ENCODE results near the gene CD22. TPM values are rescaled to one million over a fixed set of nuclear protein-coding genes. Genes with fewer than 3 reads are reported as not detected.
"Not testable (repeated sequence)": the region's sequence is repeated elsewhere in the genome, so short reads cannot be mapped to it uniquely, and the experiment has no call there.

The CD22 gene
- total RNA-seq, 1 experiment from 2014 or later = 0.24 TPM

DNA sequence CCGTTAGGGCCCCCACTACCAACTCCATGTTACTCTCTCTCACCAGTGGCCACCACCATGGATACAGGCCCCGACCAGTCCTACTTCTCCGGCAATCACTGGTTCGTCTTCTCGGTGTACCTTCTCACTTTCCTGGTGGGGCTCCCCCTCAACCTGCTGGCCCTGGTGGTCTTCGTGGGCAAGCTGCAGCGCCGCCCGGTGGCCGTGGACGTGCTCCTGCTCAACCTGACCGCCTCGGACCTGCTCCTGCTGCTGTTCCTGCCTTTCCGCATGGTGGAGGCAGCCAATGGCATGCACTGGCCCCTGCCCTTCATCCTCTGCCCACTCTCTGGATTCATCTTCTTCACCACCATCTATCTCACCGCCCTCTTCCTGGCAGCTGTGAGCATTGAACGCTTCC is 29.8 kb downstream of the CD22 start:
- not testable (repeated sequence) for DNase-seq (ENCODE audit: low read depth)

DNA sequence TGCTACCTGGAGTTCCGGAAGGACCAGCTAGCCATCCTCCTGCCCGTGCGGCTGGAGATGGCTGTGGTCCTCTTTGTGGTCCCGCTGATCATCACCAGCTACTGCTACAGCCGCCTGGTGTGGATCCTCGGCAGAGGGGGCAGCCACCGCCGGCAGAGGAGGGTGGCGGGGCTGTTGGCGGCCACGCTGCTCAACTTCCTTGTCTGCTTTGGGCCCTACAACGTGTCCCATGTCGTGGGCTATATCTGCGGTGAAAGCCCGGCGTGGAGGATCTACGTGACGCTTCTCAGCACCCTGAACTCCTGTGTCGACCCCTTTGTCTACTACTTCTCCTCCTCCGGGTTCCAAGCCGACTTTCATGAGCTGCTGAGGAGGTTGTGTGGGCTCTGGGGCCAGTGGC is 30.4 kb downstream of the CD22 start:
- not testable (repeated sequence) for DNase-seq (ENCODE audit: low read depth)

DNA sequence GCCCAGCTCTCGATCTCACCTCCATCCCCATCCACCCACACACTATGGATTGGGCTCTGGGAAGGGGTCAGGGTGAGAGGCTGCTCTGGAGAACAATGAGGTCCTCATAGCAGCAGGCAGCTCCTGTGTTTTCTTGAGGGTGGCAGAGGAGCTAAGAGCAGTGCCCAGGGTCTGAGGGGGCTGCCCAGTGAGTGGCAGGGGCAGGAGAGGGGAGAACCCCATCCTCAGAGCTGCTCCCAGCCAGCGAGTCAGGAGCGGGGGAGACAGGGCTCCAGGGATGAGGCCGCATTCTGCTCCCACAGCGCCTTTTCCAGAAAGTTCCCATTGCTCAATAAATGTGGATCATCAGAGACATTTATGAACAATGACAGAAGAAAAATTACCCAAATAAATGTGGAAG is 31.1 kb downstream of the CD22 start:
- not testable (repeated sequence) for DNase-seq (ENCODE audit: low read depth)

DNA sequence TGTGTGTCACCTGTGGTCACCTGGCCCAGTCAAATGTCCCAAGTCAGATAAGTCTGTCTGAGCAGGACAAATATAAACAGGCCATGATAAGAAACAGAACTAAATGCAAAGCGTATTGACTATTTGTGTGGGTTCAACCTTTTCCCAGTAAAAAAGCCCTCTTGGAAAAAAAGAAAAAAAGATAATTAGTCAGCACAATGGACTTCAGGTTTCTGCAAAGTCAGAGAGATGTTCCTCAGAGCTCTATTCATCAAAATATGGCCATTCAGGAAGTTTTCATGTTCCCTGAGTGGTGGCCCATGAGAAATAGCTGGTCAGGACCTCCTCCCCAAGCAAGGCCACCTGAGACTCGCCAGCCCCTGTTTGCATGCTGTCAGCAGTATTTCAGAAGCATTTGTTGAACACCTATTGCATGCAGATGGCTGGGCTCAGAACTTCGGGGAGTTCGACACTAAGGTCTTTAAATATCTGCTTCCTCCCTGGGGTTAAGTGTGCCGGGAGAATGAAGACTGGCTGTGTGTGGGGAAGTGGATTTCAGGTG is 32.0 kb downstream of the CD22 start:
- DNase-seq (ENCODE audit: low read depth) = no peak

DNA sequence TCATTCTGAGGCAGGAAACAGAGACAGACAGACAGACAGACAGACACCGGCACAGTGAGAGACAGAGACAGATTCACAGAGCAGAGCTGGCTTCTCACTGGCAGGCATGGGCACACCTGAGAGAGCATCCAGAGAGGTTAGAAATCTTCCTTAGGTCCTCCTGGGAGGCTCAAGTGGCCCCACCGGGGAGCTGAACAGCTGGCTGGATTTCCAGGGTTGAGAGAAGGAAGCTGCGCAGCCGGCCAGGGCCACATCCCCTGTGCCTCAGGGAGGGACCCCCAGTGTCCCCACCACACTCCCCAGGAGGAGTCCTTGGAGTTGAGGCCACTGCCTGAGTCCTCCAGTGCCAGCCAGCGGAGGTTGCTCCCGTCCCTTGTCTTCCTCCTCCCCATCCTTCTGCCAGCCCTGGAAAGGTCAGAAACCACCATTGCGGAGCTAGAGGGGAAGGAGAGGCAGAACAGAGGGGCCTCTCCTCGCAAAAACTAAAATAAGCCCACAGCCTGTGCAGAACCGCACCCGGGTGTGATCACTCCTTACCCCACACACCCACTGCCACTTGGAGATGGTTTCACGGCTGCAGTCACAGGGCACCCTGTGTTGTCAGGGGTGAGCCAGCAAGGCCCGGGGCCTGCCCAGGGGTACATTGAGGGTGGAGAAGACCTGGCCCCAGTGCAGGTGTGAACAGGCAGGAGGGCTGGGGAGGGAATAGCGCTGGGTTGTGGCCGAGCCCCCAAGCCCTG is 33.4 kb downstream of the CD22 start:
- no peak for DNase-seq (ENCODE audit: low read depth)

DNA sequence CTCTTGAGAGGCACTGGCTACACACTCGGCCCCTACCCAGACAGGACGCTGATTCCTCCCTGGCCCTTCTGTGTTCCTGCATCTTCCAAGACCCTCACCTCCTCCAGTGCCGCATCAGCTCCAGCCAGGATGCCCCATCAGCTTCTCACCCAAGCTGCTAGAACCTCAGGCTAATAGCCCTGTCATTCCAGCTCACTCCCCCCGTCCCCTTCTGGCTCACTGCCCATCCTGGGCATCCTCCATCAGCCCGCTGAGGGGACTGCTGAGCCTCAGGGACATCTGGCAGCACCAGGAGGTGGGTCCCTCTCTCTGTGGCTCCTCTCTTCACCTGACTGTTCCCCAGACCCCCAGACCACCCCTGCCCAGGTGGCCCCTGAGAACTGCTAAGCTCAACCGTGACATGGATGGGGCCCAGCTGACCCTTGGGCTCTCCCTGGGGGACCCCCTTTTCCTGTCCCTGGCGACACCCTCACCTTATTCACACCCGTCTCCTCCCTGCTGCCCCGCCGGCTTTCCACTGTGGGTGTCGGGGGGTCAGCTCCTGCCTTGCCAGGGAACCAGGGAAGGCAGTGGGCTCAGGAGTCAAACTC is 34.1 kb downstream of the CD22 start:
- DNase-seq (ENCODE audit: low read depth) = no peak

DNA sequence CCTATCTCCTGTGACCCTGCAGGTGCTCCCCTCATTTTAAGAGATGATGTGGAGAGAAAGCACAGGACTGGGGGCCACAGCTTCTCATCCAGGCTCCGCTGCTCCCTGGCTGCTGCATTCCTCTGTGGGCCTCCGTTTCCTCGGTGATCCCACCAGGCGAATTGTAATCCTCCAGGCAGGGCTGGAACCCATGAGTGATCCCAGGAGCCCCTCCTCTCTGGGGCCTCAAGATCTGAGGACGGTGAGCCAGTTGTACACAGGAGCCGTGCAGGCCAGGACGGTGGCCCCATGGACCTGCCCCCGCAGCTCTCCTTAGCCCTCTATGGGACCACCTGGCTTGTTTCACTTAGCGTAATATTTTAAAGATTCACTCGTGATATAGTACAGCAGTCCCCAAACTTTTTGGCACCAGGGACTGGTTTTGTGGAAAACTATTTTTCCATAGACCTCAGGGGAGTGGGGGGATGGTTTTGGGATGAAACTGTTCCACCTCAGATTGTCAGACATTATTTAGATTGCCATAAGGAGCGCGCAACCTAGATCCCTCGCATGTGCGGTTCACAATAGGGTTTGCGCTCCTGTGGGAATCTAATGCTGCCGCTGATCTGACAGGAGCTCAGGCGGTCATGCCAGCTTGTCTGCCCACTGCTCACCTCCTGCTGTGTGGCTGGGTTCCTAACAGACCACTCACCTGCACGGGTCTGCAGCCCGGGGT is 34.9 kb downstream of the CD22 start:
- no peak for DNase-seq (ENCODE audit: low read depth)

DNA sequence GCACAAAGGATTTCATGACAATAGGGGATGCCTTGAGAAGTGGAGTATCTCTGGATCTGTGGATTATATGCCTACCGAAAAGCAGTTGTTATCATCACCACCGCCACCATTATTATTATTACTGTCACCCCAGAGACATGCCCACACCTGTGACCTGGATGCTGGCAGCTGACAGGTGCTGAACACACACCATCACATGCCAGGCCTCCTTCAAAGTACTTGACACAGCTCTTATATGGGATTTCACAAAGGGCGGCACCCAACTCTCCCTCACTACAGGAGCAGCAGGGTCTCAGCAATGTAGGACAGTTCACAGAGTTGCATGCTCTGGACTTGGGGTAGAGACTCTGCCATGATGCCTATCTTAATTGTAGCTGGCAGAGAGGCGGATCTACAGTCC is 36.3 kb downstream of the CD22 start:
- DNase-seq (ENCODE audit: low read depth) = no peak

DNA sequence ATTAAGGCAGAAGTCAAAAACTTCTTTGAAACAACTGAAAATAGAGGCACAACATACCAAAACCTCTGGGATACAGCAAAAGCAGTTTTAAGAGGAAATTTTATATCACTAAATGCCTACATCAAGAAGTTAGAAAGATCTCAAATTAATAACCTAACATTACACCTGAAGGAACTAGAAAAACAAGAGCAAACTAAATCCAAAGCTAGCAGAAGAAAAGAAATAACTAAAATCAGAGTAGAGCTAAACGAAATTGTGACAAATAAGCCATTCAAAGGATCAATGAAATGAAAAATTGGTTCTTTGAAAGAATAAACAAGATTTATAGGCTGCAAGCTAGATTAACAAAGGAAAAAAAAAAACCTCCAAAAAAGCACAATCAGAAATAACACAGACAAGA is 39.4 kb downstream of the CD22 start:
- no peak for DNase-seq (ENCODE audit: low read depth)

DNA sequence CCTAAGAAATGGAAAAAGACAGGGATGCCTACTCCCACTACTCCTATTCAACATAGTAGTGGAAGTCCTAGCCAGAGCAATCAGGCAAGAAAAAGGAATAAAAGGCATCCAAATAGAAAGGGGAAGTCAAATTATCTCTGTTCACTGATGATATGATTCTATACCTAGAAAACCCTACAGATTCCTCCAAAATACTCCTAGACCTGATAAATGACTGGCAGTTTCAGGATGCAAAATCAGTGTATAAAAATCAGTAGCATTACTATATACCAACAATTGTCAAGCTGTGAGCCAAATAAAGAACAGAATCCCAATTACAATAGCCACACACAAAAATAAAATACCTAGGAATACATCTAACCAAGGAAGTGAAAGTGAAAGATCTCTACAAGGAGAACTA is 40.5 kb downstream of the CD22 start:
- DNase-seq (ENCODE audit: low read depth) = no peak

DNA sequence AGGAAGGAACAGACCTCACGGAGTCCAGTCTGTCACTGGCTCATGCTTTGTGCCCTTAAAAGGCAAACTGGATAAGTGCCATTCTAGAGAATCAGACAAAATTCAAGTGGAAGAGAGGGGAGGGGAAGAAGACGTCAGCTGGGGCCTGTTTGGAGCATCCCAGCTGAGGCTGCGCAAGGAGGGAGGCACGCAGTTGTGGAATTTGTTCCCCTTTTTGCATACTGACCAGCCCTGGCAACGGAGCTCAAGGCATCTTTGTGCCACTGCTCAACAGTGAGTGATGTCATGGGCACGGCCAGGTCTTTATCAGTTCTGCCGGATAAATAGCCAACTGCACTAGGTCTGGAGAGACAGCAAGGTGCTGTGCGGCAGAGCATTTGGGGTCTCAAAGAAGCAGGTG is 41.7 kb downstream of the CD22 start, which contains the start of gene GPR42:
TSS of gene GPR42 (plus strand) at position 347 of the 400 bp plus-strand sequence. CDS start 292 bp downstream, outside the sequence.
- DNase-seq (ENCODE audit: low read depth) = no peak

DNA sequence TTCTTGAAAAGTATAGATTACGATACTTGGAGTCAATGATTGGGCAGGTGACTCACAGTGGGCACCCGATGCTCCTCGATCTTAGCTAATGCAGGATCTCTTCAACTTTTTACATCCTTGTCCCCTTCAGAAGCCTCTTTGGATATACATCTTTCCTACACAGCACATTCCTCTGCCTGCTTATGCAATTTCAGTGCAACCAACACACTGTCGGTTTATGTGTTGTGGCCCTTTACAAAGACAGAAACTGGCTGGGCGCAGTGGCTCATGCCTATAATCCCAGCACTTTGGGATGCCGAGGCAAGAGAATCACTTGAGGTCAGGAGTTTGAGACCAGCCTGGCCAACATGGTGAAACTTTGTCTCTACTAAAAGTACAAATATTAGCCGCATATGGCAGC is 44.5 kb downstream of the CD22 start:
- no peak for DNase-seq (ENCODE audit: low read depth)

DNA sequence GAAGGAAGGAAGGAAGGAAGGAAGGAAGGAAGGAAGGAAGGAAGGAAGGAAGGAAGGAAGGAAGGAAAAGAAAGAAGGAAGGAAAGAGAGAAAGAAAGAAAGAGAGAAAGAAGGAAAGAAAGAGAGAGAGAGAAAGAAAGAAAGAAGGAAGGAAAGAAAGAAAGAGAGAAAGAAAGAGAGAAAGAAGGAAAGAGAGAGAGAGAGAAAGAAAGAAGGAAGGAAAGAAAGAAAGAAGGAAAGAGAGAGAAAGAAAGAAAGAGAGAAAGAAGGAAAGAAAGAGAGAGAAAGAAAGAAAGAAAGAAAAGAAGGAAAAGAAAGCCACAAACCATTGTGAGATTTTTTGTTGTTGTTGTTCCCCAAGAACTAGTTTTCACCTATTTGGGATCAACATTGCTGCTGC is 45.0 kb downstream of the CD22 start:
- DNase-seq (ENCODE audit: low read depth) = not testable (repeated sequence)

DNA sequence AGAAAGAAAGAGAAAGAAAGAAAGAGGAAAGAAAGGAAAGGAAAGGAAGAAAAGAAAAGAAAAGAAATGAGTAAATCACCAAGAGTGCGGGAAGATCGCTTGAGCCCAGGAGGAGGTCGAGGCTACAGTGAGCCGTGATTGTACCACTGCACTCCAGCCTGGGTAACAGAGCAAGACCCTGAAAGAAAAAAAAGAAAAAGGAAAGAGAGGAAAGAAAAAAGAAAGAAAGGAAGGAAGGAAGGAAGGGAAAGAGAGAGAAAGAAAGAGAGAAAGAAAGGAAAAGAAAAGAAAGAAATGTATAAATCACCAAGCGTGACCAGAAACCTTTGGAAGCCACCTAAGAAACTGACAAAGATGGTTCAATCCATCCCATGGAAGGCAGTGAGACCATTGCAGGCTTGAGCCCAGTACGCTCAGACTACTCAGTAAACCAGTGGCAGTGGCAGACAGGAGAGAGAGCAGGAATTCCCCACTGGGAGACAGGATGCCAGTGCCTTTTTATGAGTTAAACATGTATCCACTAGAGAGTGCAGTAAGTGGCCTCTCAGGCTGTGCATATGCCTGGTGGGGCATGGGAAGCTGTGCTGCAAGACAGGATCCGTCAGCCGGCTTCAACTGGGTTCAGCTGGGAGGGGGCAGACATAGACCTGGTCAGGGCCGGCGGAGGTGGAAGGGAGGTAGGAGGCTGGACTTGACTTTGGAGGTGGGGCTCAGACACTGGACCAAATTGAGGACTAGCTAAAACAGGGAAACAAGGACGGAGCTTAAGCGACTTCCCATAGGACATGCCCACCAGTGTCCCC is 46.7 kb downstream of the CD22 start:
- DNase-seq (ENCODE audit: low read depth) = no peak

DNA sequence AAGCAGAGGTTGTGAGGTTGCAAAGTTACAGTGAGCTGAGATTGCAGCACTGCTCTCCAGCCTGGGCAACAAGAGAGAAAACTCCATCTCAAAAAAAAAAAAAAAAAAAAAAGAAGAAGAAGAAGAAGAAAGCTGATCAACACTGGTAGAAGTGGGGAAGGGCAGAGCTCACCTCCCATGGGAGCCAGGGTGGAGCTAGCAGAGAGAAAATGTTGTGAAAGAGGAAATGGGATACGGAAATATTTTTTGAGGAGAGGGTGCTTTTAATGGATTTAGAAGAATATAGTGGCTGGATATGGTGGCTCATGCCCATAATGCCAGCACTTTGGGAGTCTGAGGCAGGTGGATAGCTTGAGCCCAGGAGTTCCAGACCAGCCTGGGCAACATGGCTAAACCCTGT is 48.7 kb downstream of the CD22 start:
- DNase-seq (ENCODE audit: low read depth) = no peak

DNA sequence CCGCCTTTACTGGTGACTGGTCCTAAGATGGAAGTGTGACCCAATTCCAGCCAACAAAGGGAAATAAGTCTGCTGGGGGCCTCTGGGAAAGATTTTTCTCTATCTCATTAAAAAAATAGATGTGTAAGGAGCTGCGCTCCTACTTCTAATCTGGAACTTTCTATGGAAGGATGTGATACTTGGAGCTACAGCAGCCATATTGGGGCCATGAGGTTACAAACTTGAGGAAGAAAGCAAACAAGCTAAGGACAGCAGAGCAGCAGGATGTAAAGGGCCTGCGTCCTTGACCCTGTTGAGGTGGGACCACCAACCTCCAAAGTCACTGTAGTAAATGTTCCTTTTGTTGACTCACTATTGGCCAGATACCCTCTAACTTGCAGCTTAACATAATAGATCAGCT is 49.4 kb downstream of the CD22 start:
- DNase-seq (ENCODE audit: low read depth) = no peak

DNA sequence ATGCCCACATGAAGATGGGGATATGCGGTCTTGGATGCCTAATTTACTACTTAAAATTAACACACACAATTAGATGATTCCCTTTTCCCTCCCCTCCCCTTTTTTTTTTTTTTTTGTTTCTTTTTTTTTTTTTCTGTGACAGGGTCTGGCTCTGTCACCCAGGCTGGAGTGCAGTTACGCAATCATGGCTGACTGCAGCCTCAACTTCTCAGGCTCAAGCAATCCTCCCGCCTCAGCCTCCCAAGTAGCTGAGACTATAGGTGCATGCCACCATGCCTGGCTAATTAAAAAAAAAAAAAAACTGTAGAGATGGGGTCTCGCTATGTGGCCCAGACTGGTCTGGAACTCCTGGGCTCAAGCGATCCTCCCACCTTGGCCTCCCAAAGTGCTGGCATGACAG is 50.6 kb downstream of the CD22 start:
- not testable (repeated sequence) for DNase-seq (ENCODE audit: low read depth)

DNA sequence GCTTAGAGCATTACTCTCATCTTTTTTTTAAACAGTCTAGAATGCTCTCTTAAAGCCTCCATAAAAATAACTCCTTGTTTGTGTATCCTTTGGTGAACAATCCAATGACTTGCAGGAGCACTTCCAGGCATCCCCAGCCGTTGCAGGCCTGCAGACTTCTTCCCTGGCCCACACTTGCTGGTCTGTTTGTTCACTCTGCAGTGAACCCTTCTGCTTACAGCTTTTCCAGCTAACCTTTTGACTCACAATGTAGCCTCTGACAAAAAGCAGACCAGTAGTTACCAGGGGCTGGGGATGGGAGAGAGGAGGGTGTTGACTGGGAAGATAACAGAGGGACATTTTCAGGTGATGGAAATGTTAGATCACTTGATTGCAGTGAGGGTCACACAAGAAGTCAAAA is 51.0 kb downstream of the CD22 start:
- no peak for DNase-seq (ENCODE audit: low read depth)

DNA sequence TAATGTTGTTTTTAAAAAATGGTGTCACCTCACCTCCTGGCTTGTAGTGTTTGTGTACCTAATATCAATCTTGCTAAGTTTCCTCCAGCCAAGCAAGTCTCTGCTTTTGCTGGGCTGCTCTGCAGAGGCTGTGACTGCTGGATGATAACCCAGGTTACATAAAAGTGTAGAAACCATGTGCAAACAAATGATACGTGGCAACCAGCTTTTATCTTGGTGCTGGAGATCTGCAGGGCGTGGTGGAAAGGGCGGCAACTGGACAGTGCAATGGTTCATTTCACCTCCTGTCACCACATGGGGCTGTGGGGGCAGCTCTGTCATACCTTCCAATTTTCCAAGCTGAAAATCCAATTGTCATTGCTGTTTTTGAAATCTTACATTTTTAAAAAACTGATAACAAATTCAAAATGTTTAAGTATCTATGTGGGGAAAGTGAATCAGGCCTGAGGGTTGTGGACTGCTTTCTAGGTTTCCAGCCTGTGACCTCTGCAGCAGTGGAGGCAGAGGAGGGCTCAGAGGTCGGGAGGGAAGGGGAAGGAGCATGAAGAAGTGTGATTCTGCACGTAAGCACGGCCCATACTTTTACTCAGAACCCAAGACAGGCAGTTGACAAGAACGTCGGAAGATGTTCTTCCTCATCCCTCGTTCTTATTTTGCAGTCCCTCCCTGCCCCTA is 51.6 kb downstream of the CD22 start:
- DNase-seq (ENCODE audit: low read depth) = no peak

DNA sequence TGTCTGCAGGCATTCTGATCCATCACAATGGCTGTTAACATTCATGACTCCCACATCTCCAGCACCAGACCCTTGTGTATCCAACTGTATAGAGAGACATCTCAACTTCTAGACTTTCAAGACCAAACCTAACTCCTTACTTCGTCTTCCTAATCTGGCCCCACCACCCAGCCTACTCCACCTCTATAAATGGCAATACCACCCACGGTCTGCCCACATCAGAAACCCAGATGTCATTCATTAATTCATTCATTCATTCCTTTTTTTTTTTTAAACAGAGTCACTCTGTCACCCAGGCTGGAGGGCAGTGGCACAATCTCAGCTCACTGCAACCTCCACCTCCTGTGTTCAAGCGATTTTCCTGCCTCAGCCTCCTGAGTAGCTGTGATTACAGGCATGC is 52.3 kb downstream of the CD22 start:
- DNase-seq (ENCODE audit: low read depth) = no peak

DNA sequence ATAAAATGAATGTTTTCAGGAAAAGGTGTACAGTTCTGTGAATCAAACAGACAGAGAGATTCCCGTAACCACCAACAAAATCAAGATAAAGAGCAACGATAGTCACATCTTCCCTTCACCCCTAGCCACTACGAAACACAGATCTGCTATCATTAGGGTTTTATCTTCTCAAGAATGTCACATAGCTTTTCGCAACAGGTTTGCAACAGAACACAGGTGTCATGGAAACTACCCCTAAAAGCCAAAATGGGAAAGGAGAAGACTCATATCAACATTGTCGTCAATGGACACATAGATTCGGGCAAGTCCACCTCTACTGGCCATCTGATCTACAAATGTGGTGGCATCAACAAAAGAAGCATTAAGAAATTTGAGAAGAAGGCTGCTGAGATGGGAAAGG is 52.9 kb downstream of the CD22 start:
- DNase-seq (ENCODE audit: low read depth) = no peak

All from RPMI7951 (cell line).